Caco-2 (cell line): Measurements from ENCODE around the gene TENM4. TPM values are rescaled to one million over a fixed set of nuclear protein-coding genes. Genes with fewer than 3 reads are reported as not detected.

ENCODE experiments used
- BruUV-seq: library from RNA; stranded (reverse); fragments of 400-500 nt; replicated peaks from 2 replicates; lab custom pipeline; 2021; lab: Mats Ljungman, UMichigan
- CTCF ChIA-PET: fragments of 300-600 bp; sonication (Branson Sonifier 250); formaldehyde crosslinking; loops from one replicate; lab custom pipeline; 2022; ENCODE audit warnings: antibody characterized with exemption; lab: Charles Lee
- POLR2A ChIA-PET: fragments of 300-600 bp; sonication (Branson Sonifier 250); formaldehyde crosslinking; loops from one replicate; lab custom pipeline; 2022; ENCODE audit warnings: antibody characterized with exemption; lab: Charles Lee
- DNase-seq, 2 experiments: peaks; one replicate each; pipeline versions ENCODE4 v3.0.0 to v3.0.0-alpha.2; 2020 to 2022
- H3K27me3 ChIP-seq: replicated peaks from 2 replicates; pipeline ENCODE4 v1.6.0; 2011; ENCODE audit warnings: low read length; ENCODE audit not compliant: control insufficient read depth, insufficient read depth
- H3K36me3 ChIP-seq: 2 replicates; pipeline ENCODE4 v1.5.1; 2011; ENCODE audit warnings: low read length; ENCODE audit not compliant: control insufficient read depth, insufficient read depth
- H3K4me1 ChIP-seq: fragments of 250-450 bp; sonication (Bioruptor Pico); 2 replicates; pipeline ENCODE4 v1.5.1; 2020; ENCODE audit warnings: mild to moderate bottlenecking
- H3K4me3 ChIP-seq: 2 replicates; pipeline ENCODE4 v1.5.1; 2011; ENCODE audit warnings: low read depth, mild to moderate bottlenecking, control low read depth, low read length
- H3K9me3 ChIP-seq: fragments of 250-450 bp; sonication (Bioruptor Pico); 2 replicates; pipeline ENCODE4 v1.5.1; 2020; ENCODE audit warnings: mild to moderate bottlenecking, moderate library complexity
- H3K27ac Mint-ChIP-seq: one replicate; pipeline ENCODE4 v1.8.0; 2022; ENCODE audit warnings: mixed read lengths; ENCODE audit not compliant: unreplicated experiment
- H3K27me3 Mint-ChIP-seq: one replicate; pipeline ENCODE4 v1.8.0; 2022; ENCODE audit warnings: mixed read lengths; ENCODE audit not compliant: insufficient read depth, unreplicated experiment
- H3K36me3 Mint-ChIP-seq: one replicate; pipeline ENCODE4 v1.8.0; 2022; ENCODE audit warnings: mild to moderate bottlenecking, mixed read lengths; ENCODE audit not compliant: insufficient read depth, unreplicated experiment
- H3K4me1 Mint-ChIP-seq: one replicate; pipeline ENCODE4 v1.8.0; 2022; ENCODE audit warnings: low read depth, mixed read lengths; ENCODE audit not compliant: unreplicated experiment
- H3K4me3 Mint-ChIP-seq: one replicate; pipeline ENCODE4 v1.8.0; 2022; ENCODE audit warnings: mild to moderate bottlenecking, moderate library complexity, mixed read lengths; ENCODE audit not compliant: unreplicated experiment
- H3K9me3 Mint-ChIP-seq: one replicate; pipeline ENCODE4 v1.8.0; 2022; ENCODE audit warnings: mixed read lengths; ENCODE audit not compliant: unreplicated experiment
- CTCF ChIP-seq, 2 experiments: fragments of 200-600 bp in 1 of 2; IDR thresholded peaks; 1 replicate in 1 of 2; 2 replicates in 1 of 2; pipeline versions ENCODE4 v1.5.1 to v1.8.0; 2011 to 2022; ENCODE audit warnings: antibody characterized with exemption in 1 of 2, control low read depth in 1 of 2, inconsistent platforms in 1 of 2, low read depth in 1 of 2, low read length in 1 of 2, mild to moderate bottlenecking in 1 of 2, moderate library complexity in 1 of 2; ENCODE audit not compliant: insufficient read depth in 1 of 2, severe bottlenecking in 1 of 2, unreplicated experiment in 1 of 2
- intact Hi-C: fragments of 100-400 bp; cut with micrococcal nuclease; formaldehyde crosslinking; loops from one replicate; pipeline ENCODE4 v1.10.0; 2022; ENCODE audit not compliant: unreplicated experiment
- total RNA-seq: library from RNA; stranded (reverse); gene quantifications from 2 replicates; pipeline ENCODE4 v1.2.3, GENCODE V29; 2022

The TENM4 gene
- total RNA-seq, 1 experiment from 2014 or later = 1.1 TPM

- Mint-ChIP-seq H3K4me1 (no peaks in the 10 kb centered on the region), H3K27ac (no peak overlapping the region), H3K9me3 (peaks cover 11% of the 10 kb centered on the region), H3K27me3 (peaks cover 14% of the 10 kb centered on the region), H3K4me3 (no peak overlapping the region), H3K36me3 (no peaks in the 10 kb centered on the region)
- H3K4me1 ChIP-seq = no peaks in the 10 kb centered on the region
- CTCF ChIA-PET = no interaction called here
- intact Hi-C loops = no loop called here
- no TSS peak for BruUV-seq
- peaks cover 5% of the 10 kb centered on the region; the same call in 1 of the 2 replicates for H3K9me3 ChIP-seq
- POLR2A ChIA-PET = no interaction called here
- DNase-seq = no peak
- no peaks in the 10 kb centered on the region for H3K36me3 ChIP-seq
- no peak overlapping the region for H3K4me3 ChIP-seq
- no peak for TF ChIP-seq CTCF (IDR thresholded peaks at IDR 0.05; ENCODE audit: insufficient read depth in 1 of 2, low read depth in 1 of 2, low read length in 1 of 2, severe bottlenecking in 1 of 2, unreplicated experiment in 1 of 2)
- no peaks in the 10 kb centered on the region for H3K27me3 ChIP-seq
These were observed 2.7 kb downstream of the TENM4 start for GRCh38 chr11:79437981-79438630.

GRCh38 chr11:79437278-79437980 is 3.4 kb downstream of the TENM4 start:
- Histone ChIP-seq H3K9me3 (peaks cover 5% of the 10 kb centered on the region; the same call in 1 of the 2 replicates), H3K4me3 (no peak overlapping the region), H3K4me1 (no peaks in the 10 kb centered on the region), H3K27me3 (no peaks in the 10 kb centered on the region), H3K36me3 (no peaks in the 10 kb centered on the region)
- intact Hi-C loops = no loop called here
- H3K4me1 Mint-ChIP-seq = no peaks in the 10 kb centered on the region
- no peaks in the 10 kb centered on the region for H3K36me3 Mint-ChIP-seq
- H3K27me3 Mint-ChIP-seq = peaks cover 14% of the 10 kb centered on the region
- H3K4me3 Mint-ChIP-seq = no peak overlapping the region
- no TSS peak for BruUV-seq
- H3K9me3 Mint-ChIP-seq = peaks cover 11% of the 10 kb centered on the region
- ChIA-PET CTCF (no interaction called here), POLR2A (no interaction called here)
- no peak for DNase-seq
- no peak for TF ChIP-seq CTCF (IDR thresholded peaks at IDR 0.05; ENCODE audit: insufficient read depth in 1 of 2, low read depth in 1 of 2, low read length in 1 of 2, severe bottlenecking in 1 of 2, unreplicated experiment in 1 of 2)
- H3K27ac Mint-ChIP-seq = no peak overlapping the region

- no peaks in the 10 kb centered on the region for H3K36me3 ChIP-seq
- no peaks in the 10 kb centered on the region for H3K27me3 ChIP-seq
- ChIA-PET POLR2A (no interaction called here), CTCF (no interaction called here)
- no peaks in the 10 kb centered on the region for H3K4me1 ChIP-seq
- peaks cover 11% of the 10 kb centered on the region for H3K9me3 Mint-ChIP-seq
- H3K27me3 Mint-ChIP-seq = peaks cover 13% of the 10 kb centered on the region
- no peak for TF ChIP-seq CTCF (IDR thresholded peaks at IDR 0.05; ENCODE audit: insufficient read depth in 1 of 2, low read depth in 1 of 2, low read length in 1 of 2, severe bottlenecking in 1 of 2, unreplicated experiment in 1 of 2)
- no TSS peak for BruUV-seq
- peaks cover 5% of the 10 kb centered on the region; the same call in 1 of the 2 replicates for H3K9me3 ChIP-seq
- no peak for DNase-seq
- no peak overlapping the region for H3K4me3 Mint-ChIP-seq
- H3K36me3 Mint-ChIP-seq = no peaks in the 10 kb centered on the region
- no peaks in the 10 kb centered on the region for H3K4me1 Mint-ChIP-seq
- H3K27ac Mint-ChIP-seq = no peak overlapping the region
- H3K4me3 ChIP-seq = no peak overlapping the region
- intact Hi-C loops = no loop called here
These were observed 3.9 kb downstream of the TENM4 start for GRCh38 chr11:79436919-79437277.
